Activated CD4-positive, alpha-beta T cell treated with anti-CD3 and anti-CD28 coated beads for 24 hours (primary cell): ENCODE measurements around the gene DDX20.
"Not testable (repeated sequence)": the region's sequence is repeated elsewhere in the genome, so short reads cannot be mapped to it uniquely, and the experiment has no call there.

Source experiments
- DNase-seq, 2 donors: peaks; one replicate each; pipeline ENCODE4 v3.0.0-alpha.2; 2020; ENCODE audit warnings: low read depth in 2 of 2

The DDX20 gene

GRCh38 chr1:111791776-111792175 is 36.1 kb downstream of the DDX20 start:
- DNase-seq: no peak

DNA sequence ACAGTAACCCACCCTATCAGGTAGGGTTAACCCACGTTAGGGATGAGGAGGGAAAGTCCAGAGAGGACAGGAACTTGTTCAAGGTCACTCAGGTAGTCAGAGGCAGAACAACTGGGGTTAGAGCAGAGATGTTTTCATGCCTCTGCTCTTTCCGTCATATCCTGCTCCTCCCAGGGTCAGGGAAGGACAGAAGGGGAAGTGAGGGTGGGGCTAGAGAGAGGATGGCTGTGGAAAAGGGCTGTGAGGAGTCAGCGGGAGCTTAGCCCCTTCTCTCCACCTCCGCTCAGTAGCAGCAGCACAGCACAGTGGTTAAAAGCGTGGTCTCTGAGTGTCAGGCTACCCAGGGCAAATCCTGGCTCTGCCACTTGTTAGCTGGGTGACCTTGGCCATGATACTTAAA is 36.5 kb downstream of the DDX20 start:
- no peak for DNase-seq

GRCh38 chr1:111793923-111794322 is 38.2 kb downstream of the DDX20 start:
- no peak for DNase-seq

DNA sequence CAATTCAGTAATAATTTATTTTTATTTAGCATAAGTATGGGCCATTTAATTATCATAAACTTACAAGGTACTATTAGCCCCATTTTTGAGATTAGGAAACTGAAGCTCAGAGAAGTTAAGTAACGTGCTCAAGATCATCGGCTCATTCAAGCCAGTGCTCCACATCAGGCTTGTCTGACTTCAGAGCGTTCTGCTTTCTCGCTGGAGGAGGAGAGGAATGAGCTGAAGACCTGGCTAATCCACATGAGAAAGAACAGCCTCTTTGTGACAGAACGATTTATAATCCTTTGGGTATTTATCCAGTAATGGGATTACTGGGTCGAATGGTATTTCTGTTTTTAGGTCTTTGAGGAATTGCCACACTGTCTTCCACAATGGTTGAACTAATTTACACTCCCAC is 39.7 kb downstream of the DDX20 start:
- DNase-seq: no peak

- no peak for DNase-seq
Observed at GRCh38 chr1:111798580-111798979, 42.9 kb downstream of the DDX20 start.

- DNase-seq: not testable (repeated sequence)
Observed at GRCh38 chr1:111799722-111800121, 44.0 kb downstream of the DDX20 start.

DNA sequence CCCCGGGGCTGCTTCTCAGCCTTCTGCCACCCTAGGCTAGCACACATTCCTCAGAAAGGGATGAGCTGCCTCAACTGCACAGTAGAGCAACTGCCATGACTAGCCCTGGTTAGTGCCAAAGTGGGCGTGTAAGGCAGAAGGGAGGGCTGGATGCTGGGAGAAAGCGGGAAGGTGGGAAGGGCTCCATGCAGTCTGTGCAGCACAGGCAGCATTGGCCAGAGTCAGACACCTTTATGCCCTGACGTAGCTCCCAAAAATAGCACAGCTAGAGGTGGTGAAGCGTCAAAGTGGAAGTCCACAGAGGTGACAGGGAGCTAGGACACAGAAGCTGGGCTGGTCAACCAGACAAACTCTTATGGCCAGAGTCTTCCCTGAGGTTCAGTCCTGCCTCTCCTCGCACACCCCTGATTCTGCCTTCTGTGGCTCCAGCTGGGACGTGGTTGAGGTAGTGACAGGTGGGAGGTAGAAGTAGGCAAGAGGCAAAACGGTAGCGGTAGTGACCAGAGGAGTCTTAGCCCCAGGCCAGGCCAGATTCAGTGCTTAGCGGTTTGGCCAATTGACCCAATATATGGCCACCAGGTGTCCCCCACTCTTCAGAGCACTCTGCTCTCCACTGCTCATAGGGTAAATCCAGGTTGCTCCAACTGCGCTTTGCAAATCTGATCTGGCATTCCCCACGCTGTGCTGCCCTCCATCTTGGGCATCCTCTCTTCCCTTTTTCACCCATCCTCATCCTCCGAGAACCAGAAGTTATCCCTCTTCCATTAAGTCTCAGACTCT is 45.6 kb downstream of the DDX20 start:
- DNase-seq: no peak

DNA sequence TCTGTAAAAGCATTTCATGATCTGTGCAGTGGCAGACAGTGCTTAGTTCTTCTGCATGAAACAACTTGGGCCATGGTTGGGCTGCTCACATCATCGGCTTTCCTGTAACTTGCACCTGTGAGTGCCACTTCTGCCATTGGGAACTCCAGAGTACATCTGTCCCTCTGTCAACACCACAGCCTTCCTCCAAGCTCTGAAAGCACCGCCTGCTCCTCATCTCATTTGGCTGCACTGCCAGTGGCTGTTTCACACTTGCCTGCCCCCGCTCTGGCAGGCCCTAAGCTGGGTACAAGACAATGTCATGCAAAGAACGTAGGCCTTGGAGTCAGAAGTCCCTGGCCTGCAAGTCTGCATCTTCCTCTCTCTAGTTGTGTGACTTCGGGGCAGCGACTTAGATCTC is 46.4 kb downstream of the DDX20 start:
- DNase-seq: no peak

DNA sequence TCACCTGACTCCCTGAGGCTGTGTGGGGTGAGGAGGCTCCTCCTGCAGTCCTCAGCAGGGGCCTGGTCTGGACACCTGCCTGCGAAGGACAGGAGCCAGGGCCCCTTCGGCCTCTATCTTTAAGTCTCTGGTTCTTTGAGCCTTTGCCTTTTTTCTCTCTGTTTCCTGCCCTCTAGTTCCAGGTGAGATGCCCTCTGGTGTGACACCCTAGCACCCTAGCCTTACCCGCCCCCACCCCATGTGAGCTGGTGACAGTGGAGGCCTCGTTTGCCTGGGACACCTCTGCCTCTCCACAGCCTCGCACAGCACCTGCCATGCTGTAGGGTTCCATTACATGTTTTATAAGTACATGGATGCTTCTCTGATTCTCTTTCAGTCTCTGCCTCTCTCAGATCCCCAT is 47.3 kb downstream of the DDX20 start:
- DNase-seq: no peak

- no peak for DNase-seq
Observed at GRCh38 chr1:111803951-111804350, 48.2 kb downstream of the DDX20 start.

DNA sequence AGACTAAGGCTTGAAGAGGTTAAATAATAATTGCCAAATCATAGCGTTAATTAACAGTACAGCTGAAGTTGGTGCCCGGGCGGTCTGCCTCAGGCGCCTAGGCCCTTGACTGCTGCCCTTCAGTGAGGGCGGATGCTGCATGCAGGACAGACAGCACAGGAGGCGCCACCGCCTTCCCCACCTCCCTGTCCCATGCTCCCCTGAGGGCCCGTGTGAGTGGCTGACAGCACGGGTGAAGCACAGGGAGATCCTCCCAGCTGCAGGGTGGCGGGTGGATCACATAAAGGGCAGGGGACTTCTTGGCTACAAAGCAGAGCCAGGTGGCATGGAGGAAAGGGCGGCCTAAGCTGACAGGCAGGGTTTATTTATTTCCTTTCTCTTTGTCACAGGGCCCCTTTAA is 49.1 kb downstream of the DDX20 start:
- no peak for DNase-seq

DNA sequence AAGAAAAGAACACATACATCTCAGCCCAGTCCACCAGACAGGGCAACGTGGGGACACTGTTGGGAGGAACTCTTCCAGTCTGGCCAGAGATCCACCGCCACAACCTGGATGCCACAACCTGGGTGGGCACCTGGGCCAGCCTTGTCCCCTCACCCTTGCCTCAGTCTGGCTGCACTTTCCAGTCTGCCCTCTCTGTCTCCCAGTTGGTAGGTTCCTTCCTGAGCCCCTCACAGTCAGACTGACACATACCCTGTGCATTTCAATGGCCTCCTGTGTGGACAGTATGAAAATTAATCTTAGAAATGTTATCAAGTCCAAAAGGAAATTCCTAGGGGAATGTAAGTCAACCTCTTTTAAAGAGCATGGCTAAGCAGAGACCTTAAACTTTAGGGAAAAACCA is 49.5 kb downstream of the DDX20 start:
- DNase-seq: no peak

DNA sequence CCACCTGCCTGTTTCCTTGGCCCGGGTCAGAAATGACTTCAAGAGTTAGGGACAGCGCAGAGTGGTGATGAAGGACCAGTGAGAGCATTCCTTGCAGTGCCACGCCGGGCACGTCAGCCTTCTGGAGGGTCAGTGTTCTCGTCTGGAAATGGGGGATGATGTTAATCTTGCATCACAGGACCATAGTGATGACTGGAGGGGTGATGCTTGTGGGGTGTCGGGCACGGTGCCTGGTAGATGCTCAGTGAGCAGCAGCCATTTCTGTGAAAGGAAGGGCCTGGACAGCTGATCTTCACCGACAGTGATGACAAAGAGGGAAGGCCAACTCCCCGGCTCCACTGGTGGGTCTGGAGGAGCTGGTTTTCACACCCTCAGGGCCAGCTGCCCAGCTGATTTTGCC is 56.2 kb downstream of the DDX20 start:
- DNase-seq: no peak

GRCh38 chr1:111812306-111812705 is 56.6 kb downstream of the DDX20 start:
- DNase-seq: no peak

DNA sequence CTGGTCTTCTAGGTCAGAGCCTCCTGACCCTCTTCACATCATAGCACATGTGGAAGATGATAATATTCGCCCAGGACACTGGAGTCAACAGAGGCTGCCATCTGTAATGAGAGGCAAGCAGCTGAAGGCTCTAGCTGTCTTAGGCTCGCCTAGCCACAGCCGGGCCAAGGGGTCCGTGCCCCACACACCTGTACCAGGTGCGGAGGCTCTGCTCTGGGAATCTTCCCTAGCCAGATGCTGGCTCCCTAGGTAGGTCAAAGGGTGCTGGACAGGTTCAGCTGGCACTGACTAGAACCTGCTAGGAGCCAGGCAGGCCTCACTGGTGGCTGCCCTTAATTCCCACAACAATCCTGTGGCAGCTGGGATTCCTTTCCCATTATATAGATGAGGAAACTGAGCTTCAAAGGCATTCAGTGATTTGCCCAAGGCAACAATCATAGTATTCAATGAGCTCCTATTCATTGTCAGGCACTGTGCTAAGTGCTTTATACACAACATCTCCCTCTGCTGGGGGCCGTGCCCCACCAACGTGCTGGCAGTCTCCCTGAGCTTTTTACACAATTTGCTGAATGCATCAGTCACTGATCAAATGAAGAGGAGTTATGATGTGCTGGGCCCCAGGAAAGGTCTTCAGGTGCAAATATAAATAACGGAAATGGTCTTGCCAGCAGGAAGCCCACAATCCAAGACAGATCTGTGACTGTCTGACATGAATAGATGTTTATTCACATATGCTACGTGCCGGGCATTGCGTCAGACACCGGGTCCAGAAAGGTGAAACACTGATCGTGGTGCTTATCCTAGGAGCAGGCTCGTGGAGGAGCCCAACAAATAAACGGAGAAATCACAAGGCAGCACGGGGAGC is 58.0 kb downstream of the DDX20 start:
- DNase-seq: no peak

GRCh38 chr1:111814305-111814628 is 58.6 kb downstream of the DDX20 start:
- no peak for DNase-seq

DNA sequence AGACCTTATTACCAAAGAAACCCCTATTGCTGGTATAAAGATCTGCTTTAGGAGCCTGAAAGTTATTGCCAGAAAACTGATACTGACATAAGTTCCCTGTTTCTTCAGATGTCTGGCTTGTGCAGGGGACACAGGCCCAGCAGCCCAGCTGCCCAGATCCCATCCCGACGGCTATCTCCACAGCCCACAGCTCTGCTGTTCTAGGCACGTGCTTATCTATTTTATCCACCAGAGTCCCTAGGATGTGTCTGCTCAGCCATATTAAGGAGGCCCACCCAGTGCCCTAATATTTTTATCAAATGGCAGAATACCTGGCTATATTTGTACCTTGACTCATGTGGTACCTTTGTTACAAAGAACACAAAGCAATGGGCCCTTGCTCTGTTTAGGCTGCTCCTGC is 58.9 kb downstream of the DDX20 start:
- no peak for DNase-seq
